Stimulated activated CD8-positive, alpha-beta memory T cell treated with anti-CD3 and anti-CD28 coated beads, Interleukin-15, amount 100 ng/mL, for 48 hours (primary cell): ENCODE data around the gene AUTS2.
A peak's percentile ranks its signal among the peaks of the same experiment; 100 is the strongest.

Experiments used
- DNase-seq, 2 donors: peaks; one replicate each; pipeline ENCODE4 v3.0.0-alpha.2; 2020; ENCODE audit warnings: low read depth in 2 of 2

The AUTS2 gene

GRCh38 chr7:69889976-69890351 is 291.7 kb downstream of the AUTS2 start:
- DNase-seq = no peak

DNA sequence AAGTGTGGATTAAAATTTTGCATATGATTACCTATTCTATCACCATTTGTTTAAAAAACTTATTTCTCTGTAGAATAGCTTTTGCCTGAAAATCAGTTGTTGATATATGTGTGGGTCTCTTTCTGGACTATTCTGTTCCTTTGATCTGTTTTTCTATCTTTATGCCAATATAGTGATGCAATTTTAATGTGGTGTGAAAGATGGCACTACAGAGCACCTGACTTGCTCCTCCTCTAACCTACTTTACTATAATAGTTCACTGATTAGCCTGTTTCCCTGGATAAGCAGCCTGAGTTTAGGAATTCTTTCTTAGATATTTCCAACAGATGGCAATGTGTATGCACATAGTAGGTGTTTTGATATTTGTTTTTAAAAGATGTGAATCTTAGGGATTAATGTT is 294.5 kb downstream of the AUTS2 start:
- no peak for DNase-seq

GRCh38 chr7:69893906-69894305 is 295.6 kb downstream of the AUTS2 start:
- DNase-seq = no peak

DNA sequence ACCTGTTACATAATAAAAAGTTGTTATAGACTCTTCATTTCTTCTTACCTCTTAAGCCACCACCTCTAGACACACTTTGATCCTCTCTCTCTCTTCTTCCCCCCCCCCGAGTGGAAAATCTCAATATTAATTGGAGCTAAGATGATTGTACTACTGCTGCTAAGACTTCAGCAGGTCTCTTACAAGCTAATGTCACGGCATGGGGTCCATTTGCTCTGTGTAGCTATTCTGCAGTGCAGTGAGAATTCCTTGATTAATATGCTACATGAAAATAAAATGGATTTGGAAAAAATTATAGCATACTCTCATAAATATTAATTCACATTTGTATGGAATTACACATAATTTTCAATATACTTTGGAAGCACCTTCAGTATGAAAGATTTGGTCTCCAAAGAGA is 297.2 kb downstream of the AUTS2 start:
- no peak for DNase-seq

- no peak for DNase-seq
Observed at GRCh38 chr7:69896121-69896520, 297.8 kb downstream of the AUTS2 start.

DNA sequence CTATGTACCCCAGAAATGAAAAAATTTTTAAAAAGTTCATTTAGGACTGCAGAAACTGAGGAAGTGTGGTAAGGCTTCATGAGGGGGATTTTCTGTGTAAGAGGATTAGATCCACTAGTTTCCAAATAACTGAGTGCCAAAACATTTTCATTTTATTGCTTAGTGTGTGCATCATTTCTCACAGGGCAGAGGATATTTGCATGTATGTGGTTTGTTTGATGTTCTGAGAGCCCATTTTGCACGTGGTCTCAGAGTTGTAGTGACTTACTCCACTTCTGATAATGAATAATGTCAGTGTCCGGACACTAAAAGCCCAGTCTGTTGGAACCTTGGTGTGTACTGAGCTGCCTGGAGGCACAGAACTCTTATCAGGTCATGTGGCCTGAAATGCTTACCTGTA is 299.9 kb downstream of the AUTS2 start:
- no peak for DNase-seq

DNA sequence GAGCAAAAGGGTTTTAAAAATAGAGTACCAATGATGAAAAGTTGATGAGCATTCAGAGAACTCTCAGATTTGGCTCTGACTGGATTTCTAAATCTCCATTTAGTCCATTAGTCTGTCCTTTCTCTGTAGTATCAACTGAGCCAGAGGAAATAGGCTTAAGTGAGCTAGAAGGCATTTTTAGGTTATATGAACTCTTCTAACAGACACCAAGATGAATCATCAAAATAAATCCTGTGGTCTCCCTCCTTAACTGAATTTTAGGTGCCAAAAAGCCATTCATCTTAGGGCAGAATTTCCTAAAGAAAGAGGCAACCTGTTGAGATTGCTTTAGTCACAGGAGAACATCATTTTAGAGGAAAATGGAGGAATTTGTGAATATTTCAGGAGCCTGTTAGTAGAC is 305.1 kb downstream of the AUTS2 start:
- no peak for DNase-seq

GRCh38 chr7:69906283-69906995 is 308.2 kb downstream of the AUTS2 start:
- peak; percentile 3 to 4 for DNase-seq

GRCh38 chr7:69907720-69908119 is 309.4 kb downstream of the AUTS2 start:
- DNase-seq = no peak

DNA sequence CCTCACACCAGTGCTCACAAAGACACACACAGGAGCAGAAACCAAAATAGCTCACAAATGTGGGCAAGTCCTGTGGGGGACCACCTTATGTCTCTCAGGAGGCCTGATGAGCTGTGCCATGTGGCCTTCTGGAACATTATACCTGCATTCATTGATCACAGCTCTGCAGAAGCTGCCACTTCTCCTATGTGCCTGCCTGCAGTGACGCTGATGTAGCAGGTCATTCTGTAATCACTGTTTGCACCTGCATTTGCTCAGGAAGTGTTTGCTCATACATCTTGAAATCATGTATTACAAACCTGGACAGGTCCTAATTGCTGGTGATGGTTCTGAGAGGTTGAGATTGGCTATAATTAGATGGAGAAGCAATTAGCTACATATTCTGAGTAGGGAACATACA is 310.2 kb downstream of the AUTS2 start:
- no peak for DNase-seq

- DNase-seq = no peak
Observed at GRCh38 chr7:69910150-69910549, 311.9 kb downstream of the AUTS2 start.

DNA sequence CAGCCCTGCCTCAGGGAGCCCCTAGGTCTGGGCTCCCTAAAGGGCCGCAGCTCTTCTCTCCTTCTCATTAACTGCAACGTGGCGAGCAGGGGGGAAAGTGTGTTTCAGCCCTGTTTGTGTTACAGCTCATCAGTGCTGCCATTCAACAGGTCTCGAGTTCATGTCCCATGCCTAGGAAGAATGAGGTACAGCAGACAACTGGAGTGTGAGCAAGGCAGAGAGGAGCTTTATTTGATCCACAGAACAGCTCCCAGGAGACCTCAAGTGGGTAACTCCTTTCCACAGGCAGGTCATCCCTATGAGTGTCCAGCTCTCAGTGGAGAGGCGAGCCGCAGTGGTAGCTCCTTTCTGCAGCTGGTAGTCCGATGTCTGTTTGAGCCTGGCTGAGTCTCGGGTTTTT is 313.1 kb downstream of the AUTS2 start:
- no peak for DNase-seq

- DNase-seq = no peak
Observed at GRCh38 chr7:69912141-69912540, 313.9 kb downstream of the AUTS2 start.

- DNase-seq = no peak
Observed at GRCh38 chr7:69912846-69913245, 314.6 kb downstream of the AUTS2 start.

DNA sequence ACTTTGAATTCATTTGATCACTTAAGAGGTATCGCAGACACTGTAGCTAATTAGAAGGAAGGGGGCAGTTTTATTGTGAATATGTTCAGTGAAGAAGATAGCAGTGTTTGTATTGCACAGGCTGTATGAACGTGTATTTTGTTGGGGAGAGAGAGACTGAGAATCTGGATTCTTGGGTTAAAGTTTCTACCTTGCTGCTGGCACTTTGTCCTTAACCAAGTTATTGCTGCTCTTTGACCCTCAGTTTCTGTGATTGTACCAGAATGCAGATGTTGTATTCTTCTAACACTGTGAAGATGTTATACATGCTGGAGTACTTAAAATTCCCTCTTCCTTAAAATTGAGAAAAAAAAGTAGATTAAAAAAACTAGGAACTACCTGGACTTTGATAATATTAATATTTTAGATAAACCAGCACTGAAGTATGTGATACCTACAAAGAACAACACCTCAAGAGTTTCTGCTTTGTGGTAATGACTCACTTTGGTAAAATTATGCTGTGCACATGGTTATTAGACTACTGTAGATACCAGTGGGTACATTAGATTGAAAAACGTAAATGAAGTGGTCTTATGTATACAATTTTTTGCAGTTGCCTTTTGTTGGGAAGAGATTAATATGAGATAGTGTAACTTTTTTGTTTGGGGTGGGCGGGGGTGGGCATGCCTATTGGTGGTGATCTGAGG is 321.3 kb downstream of the AUTS2 start:
- no peak for DNase-seq

DNA sequence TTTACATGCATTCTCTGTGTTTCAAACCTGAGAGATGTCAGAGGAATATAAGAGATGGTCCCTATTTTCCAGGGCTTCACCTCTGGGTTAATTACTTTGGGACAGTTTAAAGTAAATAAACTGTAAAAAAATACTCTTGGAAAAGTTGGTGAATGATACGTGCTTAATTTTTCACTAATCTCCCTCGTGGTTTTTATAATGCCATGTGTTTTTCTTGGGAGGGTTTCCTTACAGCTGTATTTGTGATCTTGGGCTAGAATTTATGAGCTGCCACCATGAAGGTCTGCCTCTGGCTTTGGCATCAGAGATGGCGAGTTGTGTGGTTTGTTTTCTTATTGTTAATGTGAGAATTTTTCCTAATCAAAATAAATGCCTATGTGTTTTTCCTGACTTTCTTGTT is 322.5 kb downstream of the AUTS2 start:
- no peak for DNase-seq

GRCh38 chr7:69922026-69922803 is 323.9 kb downstream of the AUTS2 start:
- DNase-seq = no peak

GRCh38 chr7:69927461-69927860 is 329.2 kb downstream of the AUTS2 start:
- DNase-seq = no peak

GRCh38 chr7:69928621-69929020 is 330.3 kb downstream of the AUTS2 start:
- DNase-seq = no peak

DNA sequence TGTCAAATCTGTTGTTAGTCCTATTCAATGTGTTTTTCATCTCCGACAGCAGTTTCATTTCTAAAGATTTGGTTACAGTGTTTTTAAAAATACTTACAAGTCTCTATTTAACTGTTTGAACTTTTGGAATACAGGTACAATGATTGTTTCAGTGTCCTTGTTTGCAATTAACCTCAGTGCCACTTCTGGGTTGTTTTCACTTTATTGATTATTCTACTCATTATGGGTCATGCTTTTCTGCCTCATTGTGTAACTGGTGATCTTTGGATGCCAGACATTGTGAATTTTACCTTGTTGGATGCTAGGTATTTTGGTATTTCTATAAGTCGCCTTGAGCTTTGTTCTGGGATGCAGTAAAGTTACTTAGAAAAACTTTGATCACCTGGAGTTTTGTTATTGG is 331.3 kb downstream of the AUTS2 start:
- DNase-seq = no peak

- no peak for DNase-seq
Observed at GRCh38 chr7:69932034-69932628, 333.9 kb downstream of the AUTS2 start.

DNA sequence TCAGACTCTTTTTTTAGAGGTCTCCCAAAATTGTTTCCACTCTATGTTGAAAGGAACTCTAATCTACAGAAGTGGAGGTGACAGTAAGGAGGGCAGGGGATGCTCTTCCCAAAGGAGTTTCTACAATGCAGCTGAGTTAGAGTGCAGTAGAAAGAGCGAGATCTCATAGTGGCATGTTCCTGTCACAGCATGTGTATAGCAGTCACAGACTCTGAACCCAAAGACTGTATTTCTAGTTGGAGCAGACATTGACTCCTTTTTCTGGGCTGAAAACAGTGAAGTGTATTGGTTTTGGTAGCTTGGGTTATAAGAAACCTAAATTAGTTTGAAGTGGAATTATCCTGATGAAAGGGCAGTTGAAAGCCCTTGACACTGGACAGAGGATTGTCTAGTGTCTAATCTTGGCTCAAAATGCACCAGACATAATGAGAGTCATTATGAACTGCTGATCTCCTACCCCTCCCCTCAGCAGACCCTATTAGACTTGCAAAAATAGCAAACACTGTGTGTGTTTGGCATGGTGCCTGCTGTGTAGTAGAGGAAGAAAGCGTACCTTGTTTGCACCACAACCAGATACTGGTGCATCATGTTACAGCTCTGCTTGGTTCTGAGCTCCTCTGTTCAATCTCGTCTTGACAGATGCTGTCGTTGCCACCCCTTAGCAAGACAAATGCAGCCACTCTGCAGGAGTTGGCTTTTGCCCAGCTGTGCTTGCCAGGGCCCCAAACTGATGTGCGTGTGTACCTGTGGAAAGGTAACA is 336.0 kb downstream of the AUTS2 start:
- DNase-seq = no peak
